K562 (cell line): Measurements from ENCODE around the gene UBN1. TPM values are rescaled to one million over a fixed set of nuclear protein-coding genes. Genes with fewer than 3 reads are reported as not detected.

Source experiments
- FOXK1 ChIP-seq: sonication (generic); formaldehyde crosslinking; IDR thresholded peaks from 2 replicates; pipeline ENCODE4 v1.8.0; 2022; ENCODE audit warnings: missing genetic modification reagents, mild to moderate bottlenecking, borderline replicate concordance
- FOXP1 ChIP-seq: sonication (generic); formaldehyde crosslinking; IDR thresholded peaks from 2 replicates; pipeline ENCODE4 v1.8.0; 2022; ENCODE audit warnings: mild to moderate bottlenecking, missing genetic modification reagents
- SP1 ChIP-seq: sonication (generic); formaldehyde crosslinking; IDR thresholded peaks from 2 replicates; pipeline ENCODE4 v1.8.1; 2022; ENCODE audit warnings: mild to moderate bottlenecking, missing genetic modification reagents
- TOE1 ChIP-seq, 2 experiments: fragments of 450-650 bp in 1 of 2; sonication (generic) in 1 of 2; formaldehyde crosslinking in 1 of 2; IDR thresholded peaks; 2 replicates each; pipeline versions ENCODE4 v1.7.1 to v1.8.0; 2016 to 2022; ENCODE audit warnings: borderline replicate concordance in 2 of 2, mild to moderate bottlenecking in 2 of 2, antibody characterized with exemption in 1 of 2, inconsistent platforms in 1 of 2, low read depth in 1 of 2, missing genetic modification reagents in 1 of 2, moderate library complexity in 1 of 2
- polyA plus RNA-seq, 8 experiments: library from polyadenylated mRNA; depleted of rRNA in 4 of 8; stranded (reverse) in 5 of 8; unstranded in 3 of 8; fragments of >200 nt; fragmentation: Nextera tagmentation in 2 of 8; fragmentation: Illumina TruSeq in 1 of 8; extraction: Ambion mirVana in 2 of 8; extraction: Trizol in 1 of 8; gene quantifications; 2 replicates each; pipeline versions ENCODE4 v1.2.1 to v1.2.3, GENCODE V29; 2011 to 2014; ENCODE audit warnings: inconsistent platforms in 1 of 8, missing spikeins in 1 of 8
- total RNA-seq, 7 experiments: library from RNA; depleted of rRNA in 6 of 7; stranded (reverse); fragments of >200 nt in 6 of 7; fragmentation: Illumina TruSeq in 2 of 7; extraction: Trizol in 2 of 7; gene quantifications; 2 replicates each; pipeline versions ENCODE4 v1.2.1 to v1.2.3, GENCODE V29; 2011 to 2021; ENCODE audit warnings: low replicate concordance in 1 of 7
- TF ChIP-seq, protein P1 (sequence below): sonication (generic); formaldehyde crosslinking; IDR thresholded peaks from 2 replicates; pipeline ENCODE4 v1.8.0; 2023; ENCODE audit warnings: mild to moderate bottlenecking, missing genetic modification reagents
- TF ChIP-seq, protein P2 (sequence below): sonication (generic); formaldehyde crosslinking; IDR thresholded peaks from 2 replicates; pipeline ENCODE4 v1.8.1; 2023; ENCODE audit warnings: mild to moderate bottlenecking, missing genetic modification reagents
- TF ChIP-seq, protein P3 (sequence below): sonication (generic); formaldehyde crosslinking; IDR thresholded peaks from 2 replicates; pipeline ENCODE4 v1.8.1; 2023; ENCODE audit warnings: mild to moderate bottlenecking, missing genetic modification reagents, moderate library complexity

The UBN1 gene
- total and polyA plus RNA-seq, 9 of the 15 experiments (the other 6 are each of a cell fraction or from before 2014, with no cell fraction given): 1.5 to 45.7 (median 20.6) TPM

DNA sequence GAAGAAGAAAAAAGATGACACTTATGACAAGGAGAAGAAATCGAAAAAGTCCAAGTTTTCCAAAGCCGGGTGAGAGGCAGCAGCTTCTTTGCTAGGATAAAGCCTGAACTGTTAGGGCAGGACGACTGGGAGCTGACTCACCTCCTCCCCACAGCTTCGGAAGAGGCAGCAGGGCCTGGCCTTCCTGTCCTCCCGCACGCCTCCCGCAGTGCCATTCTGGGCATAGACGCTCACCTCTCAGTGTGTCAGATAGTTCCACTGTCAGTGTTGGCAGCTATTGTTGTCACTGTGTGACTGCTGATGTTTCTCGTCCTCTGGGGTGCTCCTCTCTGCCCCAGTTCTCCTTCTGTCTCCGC, 12.6 kb downstream of the UBN1 start (continued):
- TF ChIP-seq, protein P1, sequence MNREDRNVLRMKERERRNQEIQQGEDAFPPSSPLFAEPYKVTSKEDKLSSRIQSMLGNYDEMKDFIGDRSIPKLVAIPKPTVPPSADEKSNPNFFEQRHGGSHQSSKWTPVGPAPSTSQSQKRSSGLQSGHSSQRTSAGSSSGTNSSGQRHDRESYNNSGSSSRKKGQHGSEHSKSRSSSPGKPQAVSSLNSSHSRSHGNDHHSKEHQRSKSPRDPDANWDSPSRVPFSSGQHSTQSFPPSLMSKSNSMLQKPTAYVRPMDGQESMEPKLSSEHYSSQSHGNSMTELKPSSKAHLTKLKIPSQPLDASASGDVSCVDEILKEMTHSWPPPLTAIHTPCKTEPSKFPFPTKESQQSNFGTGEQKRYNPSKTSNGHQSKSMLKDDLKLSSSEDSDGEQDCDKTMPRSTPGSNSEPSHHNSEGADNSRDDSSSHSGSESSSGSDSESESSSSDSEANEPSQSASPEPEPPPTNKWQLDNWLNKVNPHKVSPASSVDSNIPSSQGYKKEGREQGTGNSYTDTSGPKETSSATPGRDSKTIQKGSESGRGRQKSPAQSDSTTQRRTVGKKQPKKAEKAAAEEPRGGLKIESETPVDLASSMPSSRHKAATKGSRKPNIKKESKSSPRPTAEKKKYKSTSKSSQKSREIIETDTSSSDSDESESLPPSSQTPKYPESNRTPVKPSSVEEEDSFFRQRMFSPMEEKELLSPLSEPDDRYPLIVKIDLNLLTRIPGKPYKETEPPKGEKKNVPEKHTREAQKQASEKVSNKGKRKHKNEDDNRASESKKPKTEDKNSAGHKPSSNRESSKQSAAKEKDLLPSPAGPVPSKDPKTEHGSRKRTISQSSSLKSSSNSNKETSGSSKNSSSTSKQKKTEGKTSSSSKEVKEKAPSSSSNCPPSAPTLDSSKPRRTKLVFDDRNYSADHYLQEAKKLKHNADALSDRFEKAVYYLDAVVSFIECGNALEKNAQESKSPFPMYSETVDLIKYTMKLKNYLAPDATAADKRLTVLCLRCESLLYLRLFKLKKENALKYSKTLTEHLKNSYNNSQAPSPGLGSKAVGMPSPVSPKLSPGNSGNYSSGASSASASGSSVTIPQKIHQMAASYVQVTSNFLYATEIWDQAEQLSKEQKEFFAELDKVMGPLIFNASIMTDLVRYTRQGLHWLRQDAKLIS (CRISPR knock-in tag): no peak
- TF ChIP-seq SP1 (CRISPR knock-in tag): no peak
- TF ChIP-seq, protein P2, sequence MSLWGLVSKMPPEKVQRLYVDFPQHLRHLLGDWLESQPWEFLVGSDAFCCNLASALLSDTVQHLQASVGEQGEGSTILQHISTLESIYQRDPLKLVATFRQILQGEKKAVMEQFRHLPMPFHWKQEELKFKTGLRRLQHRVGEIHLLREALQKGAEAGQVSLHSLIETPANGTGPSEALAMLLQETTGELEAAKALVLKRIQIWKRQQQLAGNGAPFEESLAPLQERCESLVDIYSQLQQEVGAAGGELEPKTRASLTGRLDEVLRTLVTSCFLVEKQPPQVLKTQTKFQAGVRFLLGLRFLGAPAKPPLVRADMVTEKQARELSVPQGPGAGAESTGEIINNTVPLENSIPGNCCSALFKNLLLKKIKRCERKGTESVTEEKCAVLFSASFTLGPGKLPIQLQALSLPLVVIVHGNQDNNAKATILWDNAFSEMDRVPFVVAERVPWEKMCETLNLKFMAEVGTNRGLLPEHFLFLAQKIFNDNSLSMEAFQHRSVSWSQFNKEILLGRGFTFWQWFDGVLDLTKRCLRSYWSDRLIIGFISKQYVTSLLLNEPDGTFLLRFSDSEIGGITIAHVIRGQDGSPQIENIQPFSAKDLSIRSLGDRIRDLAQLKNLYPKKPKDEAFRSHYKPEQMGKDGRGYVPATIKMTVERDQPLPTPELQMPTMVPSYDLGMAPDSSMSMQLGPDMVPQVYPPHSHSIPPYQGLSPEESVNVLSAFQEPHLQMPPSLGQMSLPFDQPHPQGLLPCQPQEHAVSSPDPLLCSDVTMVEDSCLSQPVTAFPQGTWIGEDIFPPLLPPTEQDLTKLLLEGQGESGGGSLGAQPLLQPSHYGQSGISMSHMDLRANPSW (CRISPR knock-in tag): no peak
- no peak for TF ChIP-seq FOXK1 (CRISPR knock-in tag)
- TF ChIP-seq FOXP1 (CRISPR knock-in tag): no peak
- no peak for TF ChIP-seq TOE1 (IDR thresholded peaks at IDR 0.05; ENCODE audit: borderline replicate concordance)
- no peak for TF ChIP-seq TOE1 (CRISPR knock-in tag; IDR thresholded peaks at IDR 0.05; ENCODE audit: borderline replicate concordance, low read depth)
- TF ChIP-seq, protein P3, sequence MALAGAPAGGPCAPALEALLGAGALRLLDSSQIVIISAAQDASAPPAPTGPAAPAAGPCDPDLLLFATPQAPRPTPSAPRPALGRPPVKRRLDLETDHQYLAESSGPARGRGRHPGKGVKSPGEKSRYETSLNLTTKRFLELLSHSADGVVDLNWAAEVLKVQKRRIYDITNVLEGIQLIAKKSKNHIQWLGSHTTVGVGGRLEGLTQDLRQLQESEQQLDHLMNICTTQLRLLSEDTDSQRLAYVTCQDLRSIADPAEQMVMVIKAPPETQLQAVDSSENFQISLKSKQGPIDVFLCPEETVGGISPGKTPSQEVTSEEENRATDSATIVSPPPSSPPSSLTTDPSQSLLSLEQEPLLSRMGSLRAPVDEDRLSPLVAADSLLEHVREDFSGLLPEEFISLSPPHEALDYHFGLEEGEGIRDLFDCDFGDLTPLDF (CRISPR knock-in tag): no peak
